Middle frontal gyrus (tissue), 1 donor: ENCODE data around the gene NANS.

Source experiments
- DNase-seq: peaks from one replicate; pipeline ENCODE4 v3.0.0-alpha.2; 2015; ENCODE audit warnings: low spot score; ENCODE audit errors: extremely low spot score

NANS gene

DNA sequence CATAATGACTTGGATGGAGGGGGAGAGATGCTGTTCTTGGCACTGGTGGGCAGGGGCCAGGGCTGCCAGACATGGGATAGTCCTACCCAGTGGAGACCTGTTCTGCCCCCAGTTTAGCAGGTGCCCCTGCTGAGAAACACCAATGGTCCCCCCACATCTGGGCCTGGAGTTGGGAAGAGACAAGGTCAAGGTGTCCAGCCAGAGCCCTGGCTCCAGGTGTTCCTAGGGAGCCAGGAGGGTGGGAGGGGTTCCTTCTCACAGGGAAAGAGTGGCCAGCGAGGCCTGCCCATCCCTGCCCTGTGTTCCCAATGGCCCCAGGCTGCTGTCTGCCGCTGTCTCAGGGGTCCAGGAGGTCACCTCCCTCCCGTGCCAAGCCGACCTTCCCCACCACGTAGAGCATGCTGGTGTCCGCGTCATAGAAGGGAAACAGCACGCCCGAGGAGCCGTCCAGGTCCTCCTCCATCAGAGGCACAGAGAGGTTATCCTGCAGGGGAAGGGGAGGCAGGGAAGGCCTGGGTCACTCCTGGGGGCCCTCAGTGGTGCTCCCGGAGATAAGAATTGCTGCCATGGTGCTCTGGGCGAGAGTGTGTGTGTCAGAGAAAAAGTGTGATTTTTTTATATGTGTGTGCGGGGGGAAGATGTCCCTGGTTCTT lies 74.2 kb downstream of the NANS start:
- no peak for DNase-seq

GRCh38 chr9:98132158-98132557 lies 75.6 kb downstream of the NANS start:
- DNase-seq, result no peak
